NCI-H748 (cell line): Measurements from ENCODE around the gene GPR18.

ENCODE experiments used
- DNase-seq: peaks from one replicate; lab custom pipeline; 2025; ENCODE audit not compliant: unreplicated experiment; lab: John Stamatoyannopoulos, UW

GPR18 gene

DNA sequence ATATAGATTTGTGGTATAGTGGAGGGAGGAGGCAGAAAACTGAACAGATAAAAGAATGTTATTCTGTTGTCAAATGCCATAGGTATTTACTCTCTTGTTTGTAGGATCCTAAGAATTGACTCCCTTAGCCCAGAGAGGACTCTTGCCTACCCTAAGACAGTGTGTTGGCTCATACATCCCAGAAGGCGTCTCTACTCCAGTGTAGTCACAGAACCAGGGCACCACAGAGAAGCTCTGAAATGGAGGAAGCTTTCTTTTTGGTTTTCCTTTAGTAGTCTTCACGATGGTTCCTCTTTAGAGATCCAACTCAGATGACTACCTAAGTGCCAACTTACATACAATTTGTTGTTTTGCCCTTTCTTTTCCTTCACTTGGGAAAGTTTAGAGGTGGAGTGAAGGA, 35.0 kb upstream of the GPR18 start:
- no peak for DNase-seq

DNA sequence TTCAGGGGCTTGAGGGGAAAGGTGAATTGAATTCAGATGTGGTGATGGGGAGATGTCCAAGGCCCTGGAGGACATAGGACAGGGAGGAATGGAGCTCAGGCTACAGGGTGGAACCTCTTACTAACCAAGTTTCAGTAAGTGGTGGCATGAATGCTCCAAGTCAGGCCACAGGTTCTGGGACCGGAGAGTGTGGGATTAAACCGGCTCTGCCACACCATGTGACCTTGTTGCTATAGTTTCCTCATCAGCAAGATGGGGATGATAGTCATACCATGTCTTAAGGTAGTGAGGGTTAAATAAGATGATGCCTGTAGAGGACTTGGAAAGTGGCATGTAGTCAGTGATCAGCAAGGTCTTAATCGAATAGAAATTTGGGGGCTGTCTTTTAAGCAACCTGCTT, 32.7 kb upstream of the GPR18 start:
- DNase-seq = no peak

DNA sequence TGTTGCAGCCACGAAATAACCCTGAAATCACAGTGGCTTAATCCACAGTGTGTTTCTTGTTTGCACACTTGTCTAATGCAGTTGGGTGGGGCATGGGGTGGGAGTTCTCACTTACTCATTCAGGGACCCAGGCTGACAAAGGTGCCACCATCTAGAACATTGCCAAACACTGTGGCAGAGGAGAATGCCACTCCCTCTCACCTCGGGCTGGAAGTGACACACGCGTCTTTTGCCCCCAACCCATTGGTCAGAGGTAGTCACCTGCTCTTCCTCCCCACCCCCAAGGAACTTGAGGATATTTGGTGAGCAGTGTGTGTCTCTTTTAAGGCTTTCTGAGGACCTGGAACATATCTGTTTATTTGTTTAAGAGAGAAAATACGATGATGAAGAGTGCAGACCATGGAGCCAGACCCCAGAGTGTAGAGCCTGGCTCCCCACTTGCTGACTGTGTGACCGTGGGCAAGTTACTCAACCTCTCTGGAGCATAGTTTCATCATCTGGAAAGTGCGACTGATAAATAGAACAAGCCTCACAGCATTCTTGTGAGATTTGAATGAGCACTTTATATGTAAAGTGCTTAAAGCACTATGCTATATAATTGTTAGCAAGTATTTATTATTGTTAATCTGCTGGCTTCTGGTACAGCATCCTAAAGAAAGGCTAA, 31.6 kb upstream of the GPR18 start:
- no peak for DNase-seq

DNA sequence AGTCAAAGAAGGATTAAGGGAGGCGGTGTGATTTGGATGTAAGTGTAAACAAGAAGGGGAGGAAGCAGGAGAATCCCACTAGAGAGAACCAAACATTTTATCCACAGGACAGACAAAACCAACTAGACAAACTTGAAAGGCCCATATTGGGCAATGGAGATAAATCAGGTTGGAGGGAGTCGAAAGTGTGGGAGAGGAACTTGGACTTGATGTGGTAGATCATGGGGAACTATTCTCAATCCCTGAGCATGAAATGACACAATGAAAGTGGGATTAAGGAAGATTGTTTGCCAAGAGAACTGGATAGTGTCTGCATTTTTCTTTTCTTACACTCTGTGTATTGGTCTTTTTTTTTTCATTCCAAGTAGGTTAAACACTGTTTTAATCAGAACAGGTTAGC, 31.1 kb upstream of the GPR18 start:
- no peak for DNase-seq

DNA sequence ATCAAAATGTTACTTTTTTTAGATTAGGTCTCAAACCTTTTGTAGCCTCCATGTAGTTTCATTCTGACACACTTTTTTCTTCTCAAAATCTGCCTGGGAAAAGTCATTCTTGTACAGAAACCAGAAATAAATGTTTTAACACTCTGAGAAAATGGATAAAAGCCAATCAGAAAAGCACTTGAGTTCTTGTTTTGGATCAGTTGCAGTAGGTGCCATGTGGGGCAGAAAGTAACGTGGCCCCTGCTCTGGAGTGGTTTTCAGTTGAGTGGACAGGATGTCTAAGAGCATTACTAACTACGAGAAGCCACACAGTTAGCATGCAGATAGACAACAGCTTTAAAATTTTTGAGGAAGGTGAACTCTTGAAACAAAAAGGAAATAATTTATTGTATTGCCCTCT, 29.9 kb upstream of the GPR18 start:
- DNase-seq = no peak

DNA sequence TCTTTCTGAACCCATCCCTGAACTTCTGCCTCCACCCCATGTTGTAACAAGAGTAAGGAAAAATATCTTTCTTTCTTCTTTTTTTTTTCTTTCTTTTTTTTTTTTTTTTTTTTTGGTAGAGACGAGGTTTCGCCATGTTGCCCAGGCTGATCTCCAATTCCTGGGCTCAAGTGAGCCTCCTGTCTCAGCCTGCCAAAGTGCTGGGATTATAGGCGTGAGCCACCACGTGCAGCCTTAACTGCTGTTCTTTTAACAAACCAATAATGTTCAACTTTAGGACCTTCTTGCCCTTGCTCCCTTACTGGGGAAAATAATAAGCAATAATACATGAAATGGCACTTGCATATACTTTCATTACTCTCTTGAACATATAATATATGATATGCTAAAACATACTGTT, 29.4 kb upstream of the GPR18 start:
- DNase-seq = no peak

DNA sequence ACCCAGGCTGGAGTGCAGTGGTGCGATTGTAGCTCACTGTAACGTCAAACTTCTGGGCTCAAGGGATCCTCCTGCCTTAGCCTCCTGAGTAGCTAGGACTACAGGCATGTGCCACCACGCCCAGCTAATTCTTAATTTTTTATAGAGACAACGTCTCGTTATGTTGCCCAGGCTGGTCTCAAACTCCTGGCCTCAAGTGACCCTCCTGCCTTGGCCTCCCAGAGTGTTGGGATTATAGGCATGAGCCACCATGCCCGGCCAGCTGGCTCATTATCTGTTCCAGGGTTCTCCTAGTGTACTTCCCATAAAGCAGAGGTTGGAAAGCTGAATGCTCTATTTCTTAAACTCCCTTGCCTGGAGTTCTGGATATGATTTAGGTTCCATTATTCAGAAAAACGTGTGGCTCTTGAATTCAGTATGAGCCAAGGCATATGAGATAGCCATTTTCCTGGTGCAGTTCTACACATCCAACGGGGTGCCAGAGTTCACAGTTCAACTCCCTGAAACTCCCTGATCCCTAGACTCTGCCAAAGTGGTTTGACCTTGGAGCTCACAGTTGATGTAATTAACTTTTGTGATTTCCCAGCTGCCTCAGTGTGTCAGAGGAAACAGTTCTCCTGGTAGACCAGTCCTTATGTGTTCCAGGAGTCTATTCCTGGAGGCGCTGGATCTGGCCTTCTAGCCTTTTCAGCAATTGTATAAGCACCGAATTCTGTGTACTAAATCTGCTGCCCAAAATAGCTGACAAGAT, 27.4 kb upstream of the GPR18 start:
- no peak for DNase-seq

DNA sequence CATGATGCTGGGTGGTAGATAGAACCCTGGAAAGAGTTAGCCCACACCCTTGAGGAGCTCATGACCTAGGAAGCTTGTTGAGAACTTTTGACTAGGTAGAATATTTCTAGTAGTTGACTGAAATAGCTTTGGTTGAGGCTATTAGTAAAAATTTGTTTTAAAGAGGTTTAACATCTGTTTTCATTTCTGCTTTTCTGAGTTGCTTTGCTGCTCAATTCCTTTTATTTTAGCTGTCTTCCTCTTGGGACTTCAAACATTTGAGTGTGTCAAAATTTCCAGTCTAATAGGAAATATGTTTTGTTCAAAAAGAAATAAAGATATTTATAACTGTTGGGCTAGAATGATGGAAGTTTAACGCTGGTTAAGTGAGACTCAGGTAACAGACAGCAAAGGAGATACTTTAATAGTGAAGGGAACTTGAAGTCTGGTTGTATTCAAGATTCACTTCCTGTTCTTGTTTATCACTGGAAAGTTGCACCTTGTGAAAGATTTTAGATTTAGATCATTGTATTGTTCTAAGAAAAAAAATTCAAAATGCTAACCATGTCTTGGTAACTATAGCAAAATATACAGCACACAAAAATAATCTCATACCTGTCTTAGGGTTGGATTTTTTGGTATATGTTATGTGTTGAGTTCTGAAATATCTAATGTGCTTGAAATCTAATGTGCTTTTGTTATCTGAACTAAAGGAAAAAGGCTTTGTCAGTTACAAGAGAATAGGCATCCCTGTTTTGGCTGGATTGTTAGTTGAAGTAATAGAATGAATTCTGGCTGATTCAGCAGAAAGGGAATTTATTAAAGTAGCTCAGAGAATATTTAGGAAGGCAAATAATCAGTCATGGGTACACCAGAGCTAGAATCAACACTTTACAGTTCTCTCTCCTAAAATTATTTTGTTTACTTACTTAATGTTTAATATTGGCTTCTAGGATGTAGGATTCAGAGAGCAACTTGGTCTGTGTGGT, 24.4 kb upstream of the GPR18 start:
- DNase-seq = no peak

DNA sequence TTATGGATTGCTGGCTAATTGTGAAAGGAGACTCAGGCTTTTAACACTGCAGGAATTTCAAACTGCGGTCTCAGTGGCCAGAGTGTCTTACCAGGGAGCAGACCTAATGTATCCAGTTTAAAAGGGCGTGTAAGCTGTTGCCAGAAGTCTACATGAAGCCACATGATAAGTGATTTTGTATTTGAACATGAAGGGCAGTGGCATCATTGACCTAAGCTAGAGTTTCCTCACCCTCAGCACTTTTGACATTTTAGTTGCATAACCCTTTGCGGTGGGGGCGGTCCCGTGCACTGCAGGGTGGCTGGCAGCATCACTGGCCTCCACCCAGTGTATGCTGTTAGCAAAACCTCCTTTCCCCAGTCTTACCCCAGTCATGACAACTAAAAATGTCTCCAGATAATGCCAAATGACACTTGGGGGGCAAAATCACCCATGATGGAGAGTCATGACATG, 23.7 kb upstream of the GPR18 start:
- DNase-seq = no peak

DNA sequence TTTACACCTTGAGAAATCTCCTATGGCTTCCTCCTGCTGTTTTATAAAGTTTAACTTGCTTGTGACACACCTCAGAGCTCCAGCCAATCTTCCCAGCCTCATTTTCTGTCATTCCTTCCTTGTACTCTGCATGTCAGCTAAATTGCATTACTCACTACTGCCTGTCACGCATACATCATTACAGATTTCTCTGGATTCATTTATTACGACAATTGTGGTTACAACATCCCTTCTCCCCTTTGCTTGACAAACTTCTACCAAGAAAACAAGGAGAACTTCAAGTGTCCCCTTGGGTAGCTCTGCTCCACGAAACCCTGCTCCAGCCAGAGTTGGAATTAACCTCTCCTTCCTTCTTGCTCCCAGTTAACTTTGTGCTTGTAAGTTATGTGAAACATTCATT, 22.0 kb upstream of the GPR18 start:
- no peak for DNase-seq

DNA sequence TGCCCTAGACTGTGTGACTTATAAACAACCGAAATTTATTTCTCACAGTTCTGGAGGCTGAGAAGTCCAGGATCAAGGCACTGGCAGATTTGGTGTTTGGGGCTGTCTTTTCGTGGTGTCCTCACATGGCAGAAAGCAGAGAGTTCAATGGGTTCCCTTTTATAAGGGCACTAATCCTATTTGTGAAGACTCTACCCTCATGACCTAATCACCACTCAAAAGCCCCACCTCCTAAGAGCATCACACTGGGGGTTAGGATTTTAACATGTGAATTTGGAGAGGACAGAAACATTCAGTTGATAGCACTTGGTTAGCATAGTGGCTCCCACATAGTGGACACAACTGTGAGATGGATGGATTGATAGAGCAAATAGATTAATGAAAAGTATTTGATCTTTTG, 21.5 kb upstream of the GPR18 start:
- no peak for DNase-seq

DNA sequence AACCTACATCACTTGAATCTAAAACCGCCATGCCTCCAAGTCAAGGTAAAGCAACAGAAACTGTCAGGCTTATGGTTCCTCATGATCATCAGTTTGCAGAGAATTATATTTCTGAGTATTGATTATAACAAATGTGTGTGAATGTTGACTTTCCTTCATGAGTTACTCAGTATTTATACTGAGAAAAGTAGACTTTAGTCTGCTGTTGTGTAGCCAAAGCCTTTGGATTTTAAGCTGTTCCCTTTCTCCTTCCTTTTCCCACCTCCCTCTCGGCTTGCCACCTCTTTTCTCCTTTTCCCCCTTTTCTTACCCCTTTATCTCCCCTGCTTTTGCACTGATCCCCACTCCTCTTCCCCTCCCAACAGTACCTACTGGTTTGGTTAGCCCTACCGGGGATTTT, 20.7 kb upstream of the GPR18 start:
- DNase-seq = no peak

DNA sequence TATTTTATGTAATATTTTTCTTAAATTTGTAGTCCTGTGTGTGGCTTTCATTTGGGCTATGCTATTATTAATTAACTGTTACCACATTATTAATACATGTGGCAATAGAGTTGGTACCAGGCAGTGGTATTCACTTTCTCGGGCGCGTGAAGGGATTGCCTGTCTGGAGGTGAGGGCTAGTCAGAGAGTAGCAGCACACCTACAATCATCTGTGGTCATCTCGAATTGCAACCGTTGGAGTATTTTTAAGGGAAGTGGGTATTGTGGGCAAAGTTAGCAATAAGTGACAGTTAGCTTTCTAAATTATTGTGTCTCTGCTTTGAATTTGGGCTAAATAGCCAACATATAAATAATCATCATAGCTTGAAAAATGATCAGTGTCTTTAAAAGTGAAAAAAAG, 20.0 kb upstream of the GPR18 start:
- no peak for DNase-seq

DNA sequence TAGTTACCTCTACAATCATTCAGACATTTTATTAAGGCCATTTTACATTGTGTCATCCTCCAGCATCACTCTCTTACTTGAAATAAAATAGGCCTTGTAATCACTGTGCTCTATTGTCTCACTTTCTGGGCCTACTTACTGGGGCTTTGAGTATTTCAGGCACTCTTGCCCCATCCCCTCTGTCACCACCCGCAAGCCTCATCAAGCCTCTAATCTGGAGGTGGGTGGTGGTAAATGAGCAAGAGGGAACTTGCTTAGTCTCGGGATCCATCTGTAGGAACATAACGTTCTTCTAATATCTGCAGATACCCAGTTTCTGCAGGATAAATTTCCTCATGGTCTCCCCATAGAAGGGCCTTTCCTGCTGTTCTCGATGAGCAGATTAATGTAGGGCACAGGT, 19.4 kb upstream of the GPR18 start:
- DNase-seq = no peak

DNA sequence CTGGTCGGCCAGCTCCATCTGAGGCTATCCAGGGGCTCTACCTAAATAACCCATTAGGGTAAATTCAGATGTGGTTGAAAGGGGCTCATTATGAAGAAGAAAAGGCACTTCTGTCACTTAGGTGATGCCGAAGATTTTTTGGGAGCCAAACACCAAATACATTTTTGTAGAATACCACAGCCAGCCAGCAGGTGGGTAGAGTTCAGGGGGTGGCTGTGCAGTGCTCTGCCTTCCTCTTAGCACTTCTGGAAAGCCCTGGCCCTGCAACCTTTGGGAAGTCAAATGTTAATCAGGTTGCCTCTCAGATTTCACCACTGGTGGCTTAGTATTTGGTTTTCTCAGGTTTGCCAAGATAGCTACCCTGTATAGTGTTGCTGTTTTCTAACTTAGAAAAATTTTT, 18.5 kb upstream of the GPR18 start:
- DNase-seq = no peak

DNA sequence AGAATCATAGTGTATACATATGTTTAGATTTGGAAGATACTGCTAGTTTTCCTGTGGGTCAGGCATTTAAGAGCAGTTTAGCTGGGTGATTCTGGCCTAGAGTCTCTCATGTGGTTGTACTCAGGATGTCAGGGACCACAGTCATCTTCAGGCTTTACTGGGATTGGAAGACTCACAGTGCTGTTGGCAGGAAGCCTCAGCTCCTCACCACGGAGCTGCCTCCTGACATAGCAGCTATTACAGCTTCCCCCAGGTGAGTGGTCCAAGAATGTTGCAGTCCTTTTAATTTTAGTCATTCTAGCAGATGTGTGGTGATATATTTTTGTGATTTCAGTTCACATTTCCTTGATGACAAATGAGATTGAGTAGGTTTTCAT, 16.9 kb upstream of the GPR18 start:
- no peak for DNase-seq

DNA sequence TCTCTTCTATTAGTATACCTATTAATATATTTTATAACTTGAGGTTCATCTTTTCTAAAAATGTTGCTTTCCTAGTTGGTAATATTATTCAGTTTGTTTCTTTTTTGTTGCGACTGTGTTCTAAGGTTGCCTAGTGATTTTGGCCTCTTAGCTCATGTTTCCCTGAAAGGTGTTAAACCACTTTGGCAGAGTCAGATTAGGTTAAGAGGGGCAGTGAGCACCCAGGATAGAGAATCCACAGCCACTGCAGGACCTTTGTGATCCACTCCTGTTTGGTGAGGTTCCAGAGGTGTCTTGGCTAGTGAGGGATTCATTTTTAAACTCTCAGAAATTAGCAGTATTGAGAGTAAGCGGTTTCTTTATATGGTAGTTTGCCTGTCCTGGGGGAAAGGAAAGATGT, 14.9 kb upstream of the GPR18 start:
- DNase-seq = no peak

DNA sequence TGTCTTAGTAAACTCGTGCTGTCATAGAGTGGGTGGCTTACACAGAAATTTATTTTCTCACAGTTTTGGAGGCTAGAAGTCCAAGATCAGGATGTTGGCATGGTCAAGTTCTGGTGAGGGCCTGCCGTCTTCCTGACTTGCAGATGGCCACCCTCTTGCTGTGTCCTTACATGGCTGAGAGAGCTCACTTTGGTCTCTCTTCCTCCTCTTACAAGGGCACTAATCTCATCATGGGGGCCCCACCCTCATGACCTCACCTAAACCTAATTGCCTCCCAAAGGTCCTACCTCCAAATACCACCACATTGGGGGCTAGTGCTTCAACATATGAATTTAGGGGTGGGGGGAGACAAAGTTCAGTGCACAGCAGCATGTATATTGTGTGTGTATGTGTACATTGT, 14.3 kb upstream of the GPR18 start:
- DNase-seq = no peak

DNA sequence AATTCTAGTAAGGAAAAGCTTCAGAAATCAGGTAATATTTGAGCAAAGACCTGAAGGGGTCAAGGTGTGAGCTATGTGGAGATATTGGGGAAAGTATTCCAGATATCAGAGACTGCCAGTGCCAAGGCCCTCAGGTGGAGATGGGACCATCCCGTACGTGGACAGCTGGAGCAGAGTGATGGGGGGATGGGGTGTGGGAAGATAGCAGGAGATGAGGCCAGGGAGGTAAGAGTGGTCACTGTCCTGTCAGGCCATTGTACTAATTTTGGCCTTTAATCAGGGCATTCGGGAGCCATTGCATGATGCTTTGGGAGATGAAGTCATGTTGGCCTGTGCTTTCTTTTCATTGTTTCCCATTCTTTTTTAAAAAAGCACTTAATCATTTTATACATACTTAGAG, 13.1 kb upstream of the GPR18 start:
- no peak for DNase-seq

DNA sequence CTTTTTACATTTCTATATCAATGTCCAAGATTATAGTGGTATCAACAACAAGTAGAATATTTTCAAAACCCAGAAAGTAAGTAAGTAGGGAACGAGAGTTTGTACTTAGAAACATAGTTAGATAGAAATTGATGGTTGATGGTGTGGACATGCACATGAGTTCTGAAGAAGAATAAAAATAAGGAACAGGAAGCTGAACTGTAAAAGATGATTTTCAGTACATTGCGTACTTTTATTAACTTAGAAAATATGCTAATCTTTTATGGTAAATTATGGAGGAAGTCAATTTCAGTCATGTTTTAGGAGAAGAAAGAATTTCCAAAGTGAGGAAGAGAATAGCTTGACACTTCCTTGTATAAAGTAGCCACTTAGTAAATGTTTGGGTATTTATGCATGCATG, 12.3 kb upstream of the GPR18 start:
- no peak for DNase-seq

DNA sequence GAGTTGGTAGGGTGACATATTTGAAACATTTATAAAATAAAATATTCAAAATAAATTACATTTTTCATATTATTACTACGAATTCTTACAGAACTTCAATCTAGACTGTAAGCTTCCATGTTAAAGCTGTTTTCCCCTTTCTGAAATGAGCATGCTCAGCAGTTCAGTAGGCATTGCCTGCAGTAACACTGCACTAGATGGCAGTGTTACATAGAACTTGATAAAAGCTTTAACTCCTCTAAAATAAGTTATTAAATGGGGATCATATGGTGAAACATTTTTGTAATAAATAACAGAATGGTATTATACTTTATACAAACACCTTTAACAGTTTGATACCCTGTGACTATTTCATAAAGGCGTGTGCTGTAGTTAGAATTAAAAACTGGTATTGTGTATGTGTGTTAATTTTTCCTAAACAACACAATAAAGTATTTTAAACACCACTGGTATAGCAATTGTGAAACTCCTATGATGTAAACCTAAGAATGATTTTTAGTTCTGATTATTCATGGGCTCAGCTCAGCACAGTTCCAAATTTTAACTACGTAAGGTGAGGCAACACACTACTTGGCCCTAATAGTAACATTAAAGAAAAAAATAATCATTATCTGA, 11.6 kb upstream of the GPR18 start:
- DNase-seq = peak; percentile 46
